ENCODE measurements around the gene NDUFS6.

NDUFS6 gene

DNA sequence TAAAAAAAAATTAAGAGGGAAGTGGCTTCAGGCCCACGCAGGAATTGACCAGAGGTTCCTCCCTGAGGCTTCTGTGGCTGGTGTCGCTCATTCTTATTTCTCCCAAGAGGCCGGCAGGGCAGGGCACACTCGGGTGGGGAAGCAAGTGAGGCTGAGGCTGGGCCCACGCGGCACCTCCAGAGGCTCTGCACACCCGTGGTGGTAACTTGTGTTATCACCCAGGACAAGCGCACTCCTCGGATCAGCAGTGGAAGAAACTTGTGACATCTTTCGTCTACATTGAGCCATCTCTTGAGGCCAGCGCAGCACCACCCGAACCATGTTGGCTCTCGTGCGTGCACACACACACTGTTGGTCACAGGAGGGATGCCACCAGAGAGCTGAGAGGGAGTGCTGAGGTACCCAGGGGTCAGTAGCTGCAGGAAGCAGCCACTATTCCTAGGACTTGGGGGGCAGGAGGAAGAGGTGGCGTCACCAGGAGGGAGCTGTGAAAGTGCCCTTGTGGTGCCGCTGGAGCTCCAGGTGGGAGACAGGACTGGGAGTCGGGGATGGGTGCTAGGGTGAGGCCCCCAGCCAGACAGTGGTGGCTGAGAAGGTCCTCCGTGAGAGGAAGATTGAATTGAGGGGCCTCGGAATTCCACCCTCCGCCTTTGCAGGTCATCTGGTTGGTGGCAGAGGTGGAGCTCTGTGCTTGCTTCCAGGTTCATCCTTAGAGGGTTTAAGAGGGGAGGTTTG lies 6.4 kb downstream of the NDUFS6 start:
- TF ChIP-seq EZH2 (IDR thresholded peaks at IDR 0.05; ENCODE audit: borderline replicate concordance, low read length): no peak
- TF ChIP-seq, protein P1, sequence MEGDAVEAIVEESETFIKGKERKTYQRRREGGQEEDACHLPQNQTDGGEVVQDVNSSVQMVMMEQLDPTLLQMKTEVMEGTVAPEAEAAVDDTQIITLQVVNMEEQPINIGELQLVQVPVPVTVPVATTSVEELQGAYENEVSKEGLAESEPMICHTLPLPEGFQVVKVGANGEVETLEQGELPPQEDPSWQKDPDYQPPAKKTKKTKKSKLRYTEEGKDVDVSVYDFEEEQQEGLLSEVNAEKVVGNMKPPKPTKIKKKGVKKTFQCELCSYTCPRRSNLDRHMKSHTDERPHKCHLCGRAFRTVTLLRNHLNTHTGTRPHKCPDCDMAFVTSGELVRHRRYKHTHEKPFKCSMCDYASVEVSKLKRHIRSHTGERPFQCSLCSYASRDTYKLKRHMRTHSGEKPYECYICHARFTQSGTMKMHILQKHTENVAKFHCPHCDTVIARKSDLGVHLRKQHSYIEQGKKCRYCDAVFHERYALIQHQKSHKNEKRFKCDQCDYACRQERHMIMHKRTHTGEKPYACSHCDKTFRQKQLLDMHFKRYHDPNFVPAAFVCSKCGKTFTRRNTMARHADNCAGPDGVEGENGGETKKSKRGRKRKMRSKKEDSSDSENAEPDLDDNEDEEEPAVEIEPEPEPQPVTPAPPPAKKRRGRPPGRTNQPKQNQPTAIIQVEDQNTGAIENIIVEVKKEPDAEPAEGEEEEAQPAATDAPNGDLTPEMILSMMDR (IDR thresholded peaks at IDR 0.05; ENCODE audit: low read length): no peak
- no peak overlapping the region for H3K4me2 ChIP-seq (ENCODE audit: low read length)
- H3F3A ChIP-seq (ENCODE audit: insufficient read depth, low read length): no peaks in the 10 kb centered on the region
- no peak overlapping the region for H2AFZ ChIP-seq (ENCODE audit: low read length)
- no peak overlapping the region for H3K27ac ChIP-seq (ENCODE audit: low read depth, low read length, poor library complexity, severe bottlenecking)
- no peaks in the 10 kb centered on the region for H4K20me1 ChIP-seq (ENCODE audit: insufficient read depth, low read length)
- H3K79me2 ChIP-seq (ENCODE audit: insufficient read depth, low read length): peaks cover 9% of the 10 kb centered on the region
- H3K9me2 ChIP-seq (ENCODE audit: low read depth, low read length): no peaks in the 10 kb centered on the region
- H3K36me3 ChIP-seq (ENCODE audit: insufficient read depth, low read length): peaks cover 100% of the 10 kb centered on the region
- no peak overlapping the region for H3K9ac ChIP-seq (ENCODE audit: low read length)
- H3K4me1 ChIP-seq (ENCODE audit: insufficient read depth, low read length, severe bottlenecking): peaks cover 3% of the 10 kb centered on the region
- no peaks in the 10 kb centered on the region for H3K27me3 ChIP-seq (ENCODE audit: insufficient read depth, low read length)
- no peaks in the 10 kb centered on the region for H3K9me3 ChIP-seq (ENCODE audit: low read length)
- H3K4me3 ChIP-seq (ENCODE audit: low read depth, low read length, poor library complexity, severe bottlenecking): no peak overlapping the region

GRCh38 chr5:1808439-1808838 lies 7.2 kb downstream of the NDUFS6 start:
- Histone ChIP-seq H3K27me3 (ENCODE audit: insufficient read depth, low read length) (no peaks in the 10 kb centered on the region), H3K36me3 (ENCODE audit: insufficient read depth, low read length) (peaks cover 100% of the 10 kb centered on the region), H3K9me3 (ENCODE audit: low read length) (no peaks in the 10 kb centered on the region), H3K4me2 (ENCODE audit: low read length) (no peak overlapping the region), H3K4me3 (ENCODE audit: low read depth, low read length, poor library complexity, severe bottlenecking) (no peak overlapping the region), H3K9ac (ENCODE audit: low read length) (no peak overlapping the region), H4K20me1 (ENCODE audit: insufficient read depth, low read length) (no peaks in the 10 kb centered on the region), H3K4me1 (ENCODE audit: insufficient read depth, low read length, severe bottlenecking) (no peaks in the 10 kb centered on the region), H3K9me2 (ENCODE audit: low read depth, low read length) (no peaks in the 10 kb centered on the region), H3F3A (ENCODE audit: insufficient read depth, low read length) (no peaks in the 10 kb centered on the region), H3K79me2 (ENCODE audit: insufficient read depth, low read length) (0 out of 2 replicates have a peak, but pooled peaks cover 2% of the 10 kb centered on the region), H3K27ac (ENCODE audit: low read depth, low read length, poor library complexity, severe bottlenecking) (no peak overlapping the region), H2AFZ (ENCODE audit: low read length) (no peak overlapping the region)
- TF ChIP-seq EZH2 (IDR thresholded peaks at IDR 0.05; ENCODE audit: borderline replicate concordance, low read length): no peak
- TF ChIP-seq, protein P1 (IDR thresholded peaks at IDR 0.05; ENCODE audit: low read length): no peak

DNA sequence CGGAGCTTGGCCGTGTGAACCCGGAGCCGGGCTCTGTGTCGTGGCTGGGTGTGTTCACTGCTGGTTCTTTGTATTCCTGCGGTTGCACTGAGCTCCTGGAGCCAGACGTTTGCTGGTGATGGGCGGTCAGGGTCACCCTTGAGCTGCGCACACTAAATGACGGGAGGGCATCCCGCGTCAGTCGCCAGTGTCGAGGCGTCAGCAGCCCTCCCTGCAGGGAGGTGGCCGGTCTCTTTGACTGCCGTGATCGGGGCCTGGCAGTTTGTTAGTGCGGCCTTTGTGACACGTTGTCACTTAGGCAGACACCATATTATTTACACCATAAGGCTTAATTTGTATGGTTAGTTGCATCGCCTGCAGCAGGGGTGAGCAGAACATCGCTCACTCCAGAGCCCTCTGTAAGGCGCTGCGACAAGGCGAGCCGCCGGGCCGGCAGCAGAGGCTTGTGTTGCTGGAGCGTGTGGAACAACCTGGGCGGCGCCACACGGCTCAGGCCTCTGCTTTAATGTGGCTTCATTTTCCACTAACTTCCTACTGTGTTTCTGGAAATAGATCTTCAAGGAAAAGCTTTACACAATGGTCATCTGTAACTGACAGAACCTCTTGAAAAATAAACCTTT lies 8.3 kb downstream of the NDUFS6 start:
- Histone ChIP-seq H3K4me2 (ENCODE audit: low read length) (no peak overlapping the region), H3K9me2 (ENCODE audit: low read depth, low read length) (no peaks in the 10 kb centered on the region), H3K4me3 (ENCODE audit: low read depth, low read length, poor library complexity, severe bottlenecking) (no peak overlapping the region), H3K9me3 (ENCODE audit: low read length) (no peaks in the 10 kb centered on the region), H3K27ac (ENCODE audit: low read depth, low read length, poor library complexity, severe bottlenecking) (no peak overlapping the region), H2AFZ (ENCODE audit: low read length) (no peak overlapping the region), H3K79me2 (ENCODE audit: insufficient read depth, low read length) (0 out of 2 replicates have a peak, but pooled peaks cover 2% of the 10 kb centered on the region), H4K20me1 (ENCODE audit: insufficient read depth, low read length) (no peaks in the 10 kb centered on the region), H3K36me3 (ENCODE audit: insufficient read depth, low read length) (peaks cover 100% of the 10 kb centered on the region), H3K9ac (ENCODE audit: low read length) (no peak overlapping the region), H3K27me3 (ENCODE audit: insufficient read depth, low read length) (no peaks in the 10 kb centered on the region), H3K4me1 (ENCODE audit: insufficient read depth, low read length, severe bottlenecking) (no peaks in the 10 kb centered on the region), H3F3A (ENCODE audit: insufficient read depth, low read length) (no peaks in the 10 kb centered on the region)
- TF ChIP-seq EZH2 (IDR thresholded peaks at IDR 0.05; ENCODE audit: borderline replicate concordance, low read length): no peak
- TF ChIP-seq, protein P1 (IDR thresholded peaks at IDR 0.05; ENCODE audit: low read length): no peak
